ENCODE measurements around the gene N4BP2L2. TPM values are rescaled to one million over a fixed set of nuclear protein-coding genes. Genes with fewer than 3 reads are reported as not detected.

The N4BP2L2 gene
- total RNA-seq, 1 experiment from 2014 or later, result 92.7 TPM

DNA sequence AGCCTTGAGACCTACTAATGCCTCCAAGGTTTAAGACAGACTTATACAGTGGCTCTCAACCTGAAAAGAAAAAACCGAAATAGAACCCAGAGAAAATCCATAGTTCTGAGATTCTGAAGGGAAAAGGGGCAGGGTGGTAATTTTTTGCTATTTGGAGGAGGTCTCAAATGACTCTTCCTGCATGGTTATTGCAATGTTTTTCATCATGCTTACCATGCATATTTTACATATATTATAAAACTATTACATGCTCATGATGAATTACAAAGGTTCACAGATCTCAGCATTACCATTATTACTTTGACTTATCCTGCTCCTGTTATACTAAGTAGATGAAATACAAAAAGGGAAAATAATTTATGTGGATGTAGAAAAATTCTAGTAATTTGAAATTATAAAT lies 47.6 kb downstream of the N4BP2L2 start (continued):
- no peak for TF ChIP-seq ZBTB33 (IDR thresholded peaks at IDR 0.05; ENCODE audit: extremely low read depth, insufficient replicate concordance, low read length)

DNA sequence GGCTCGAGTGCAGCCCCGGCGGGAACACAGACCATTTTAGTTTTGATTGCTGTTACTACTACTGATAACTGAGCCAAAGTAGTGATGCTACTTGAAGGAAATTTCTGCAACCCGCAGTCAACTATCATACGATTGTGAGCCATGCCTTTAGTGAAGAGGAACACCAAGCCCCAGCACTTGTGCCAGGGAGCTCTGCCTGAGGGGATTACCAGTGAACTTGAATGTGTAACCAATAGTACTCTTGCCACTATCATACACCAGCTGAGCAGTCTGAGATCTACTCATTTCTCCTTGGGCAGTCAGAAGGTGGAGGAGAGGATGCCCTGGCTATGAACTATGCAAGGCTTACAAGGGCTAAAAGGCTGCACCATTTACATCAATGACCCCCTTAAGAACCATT lies 61.7 kb downstream of the N4BP2L2 start:
- no peak overlapping the region for H3K4me3 ChIP-seq (replicated peaks in 1 of 2; ENCODE audit: low read depth in 1 of 2, low read length in 2 of 2)
- TF ChIP-seq, protein P1, sequence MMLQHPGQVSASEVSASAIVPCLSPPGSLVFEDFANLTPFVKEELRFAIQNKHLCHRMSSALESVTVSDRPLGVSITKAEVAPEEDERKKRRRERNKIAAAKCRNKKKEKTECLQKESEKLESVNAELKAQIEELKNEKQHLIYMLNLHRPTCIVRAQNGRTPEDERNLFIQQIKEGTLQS (IDR thresholded peaks at IDR 0.05), result no peak
- TF ChIP-seq SP1 (IDR thresholded peaks at IDR 0.05; ENCODE audit: low read depth) (no peak), EGR1 (IDR thresholded peaks at IDR 0.05; ENCODE audit: low read depth) (no peak), ZNF274 (IDR thresholded peaks at IDR 0.05; ENCODE audit: low read depth, low read length) (no peak), ELF1 (IDR thresholded peaks at IDR 0.05; ENCODE audit: borderline replicate concordance, low read depth) (no peak), FOSL1 (IDR thresholded peaks at IDR 0.05; ENCODE audit: low read depth) (no peak), POLR2A (IDR thresholded peaks at IDR 0.05; ENCODE audit: borderline replicate concordance, extremely low read depth, insufficient read depth, insufficient read length) (no peak), SRF (IDR thresholded peaks at IDR 0.05; ENCODE audit: low read depth) (no peak), SIN3A (IDR thresholded peaks at IDR 0.05; ENCODE audit: low read depth) (no peak), REST (IDR thresholded peaks at IDR 0.05; ENCODE audit: low read depth) (no peak), JUND (IDR thresholded peaks at IDR 0.05) (no peak), EZH2 (IDR thresholded peaks at IDR 0.05) (no peak), CBX3 (IDR thresholded peaks at IDR 0.05; ENCODE audit: low read depth) (no peak), ZFX (IDR thresholded peaks at IDR 0.05) (no peak), POLR2AphosphoS5 (IDR thresholded peaks at IDR 0.05; ENCODE audit: low read depth, low read length) (no peak)
- intact Hi-C loops (cut with micrococcal nuclease), result no loop called here

More for the DNA sequence above, 61.7 kb downstream of the N4BP2L2 start:
- RAD21 ChIA-PET (ENCODE audit: low non-redundant PET in 1 of 2, low total read pairs in 2 of 2, uncharacterized antibody in 2 of 2, unreplicated experiment in 2 of 2), result no interaction called here
- H3K36me3 ChIP-seq (ENCODE audit: control insufficient read depth in 1 of 2, insufficient read depth in 2 of 2, low read length in 2 of 2), result no peaks in the 10 kb centered on the region
- POLR2A ChIA-PET, result no interaction called here
- H3K27me3 ChIP-seq (ENCODE audit: insufficient read depth, low read length), result no peaks in the 10 kb centered on the region
- DNase-seq (ENCODE audit: low read depth, low spot score) (no peak), ATAC-seq (no peak)
- H3K4me2 ChIP-seq (ENCODE audit: low read length), result no peak overlapping the region
- H3K79me2 ChIP-seq (ENCODE audit: insufficient read depth, low read length), result no peaks in the 10 kb centered on the region
- H3K9ac ChIP-seq (ENCODE audit: low read length), result no peak overlapping the region
- BruUV-seq (replicated peaks), result no TSS peak
- no peaks in the 10 kb centered on the region for H3K9me2 ChIP-seq (ENCODE audit: insufficient read depth)
- H3K27ac ChIP-seq (ENCODE audit: low read depth, low read length), result no peak overlapping the region
- H3K9me3 ChIP-seq (ENCODE audit: control insufficient read depth in 1 of 2, insufficient read depth in 1 of 2, low read depth in 1 of 2, low read length in 2 of 2), result no peaks in the 10 kb centered on the region
- H4K20me1 ChIP-seq (ENCODE audit: insufficient read depth), result no peaks in the 10 kb centered on the region
- no peaks in the 10 kb centered on the region for H3K4me1 ChIP-seq (ENCODE audit: control insufficient read depth in 1 of 2, insufficient read depth in 2 of 2, low read length in 2 of 2)
- no peak overlapping the region for H2AFZ ChIP-seq (ENCODE audit: low read depth, low read length, poor library complexity, severe bottlenecking)
- CTCF ChIA-PET, result no interaction called here

Measured in HCT116 (cell line).